Measurements from ENCODE around the gene GSG1L.

Gene GSG1L

DNA sequence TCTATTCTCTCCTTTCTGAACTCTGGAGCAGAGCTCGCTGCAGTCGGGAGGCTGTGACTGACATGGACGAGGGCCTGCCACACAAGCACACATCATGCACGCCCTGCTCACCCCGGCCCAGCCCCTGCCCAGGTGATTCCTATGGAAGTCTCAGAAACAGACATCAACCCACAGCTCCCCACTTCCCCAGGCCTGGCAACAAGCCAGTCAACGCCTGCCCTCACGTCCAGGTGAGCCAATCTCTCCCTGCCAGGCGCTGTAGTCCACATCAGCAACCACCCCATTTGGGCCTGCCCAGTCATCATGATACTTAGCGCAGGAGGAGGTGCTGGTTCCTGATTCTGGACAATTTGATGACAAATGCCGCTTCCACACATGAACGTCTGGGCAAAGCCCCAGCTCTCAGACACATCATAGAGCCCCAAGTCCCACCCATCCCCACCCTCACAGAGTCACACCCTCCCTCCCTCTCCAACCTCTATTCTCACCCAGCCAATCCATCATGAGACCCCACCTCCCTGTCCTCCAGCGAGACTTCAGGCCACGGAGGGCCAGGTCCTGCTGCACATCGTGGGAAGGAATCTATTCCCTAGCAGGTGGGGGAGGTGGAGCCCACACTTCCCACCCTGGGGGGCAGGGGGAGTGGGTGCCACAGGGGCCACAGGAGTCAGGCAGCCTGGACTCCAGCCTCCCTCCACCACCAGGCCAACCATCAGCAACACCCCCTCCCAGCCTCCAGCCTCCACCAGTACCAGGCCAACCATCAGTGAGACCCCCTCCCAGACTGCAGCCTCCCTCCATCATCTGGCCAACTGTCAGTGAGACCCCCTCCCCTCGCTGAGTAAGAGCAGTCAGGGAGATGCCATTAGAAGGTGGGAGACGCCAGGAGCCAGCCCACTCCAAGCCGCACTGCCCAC lies 33.7 kb upstream of the GSG1L start:
- Histone ChIP-seq H3K36me3 (ENCODE audit: insufficient read depth) (peaks cover 8% of the 10 kb centered on the region; the same call in 1 of the 2 replicates), H3K4me2 (no peak overlapping the region), H3K79me2 (ENCODE audit: insufficient read depth, low read depth) (no peaks in the 10 kb centered on the region; the same call in 1 of the 2 replicates), H3K4me1 (ENCODE audit: low read depth, poor library complexity, severe bottlenecking) (no peaks in the 10 kb centered on the region), H3K9ac (no peak overlapping the region), H3K27ac (no peak overlapping the region), H3K4me3 (IDR thresholded peaks at IDR 0.05; ENCODE audit: insufficient read depth, low read depth, low read length) (no peak overlapping the region), H2AFZ (ENCODE audit: low read depth) (no peak overlapping the region), H3K27me3 (ENCODE audit: insufficient read depth, low read depth) (no peaks in the 10 kb centered on the region), H4K20me1 (ENCODE audit: insufficient read depth) (no peaks in the 10 kb centered on the region)
- no peak for TF ChIP-seq CTCF (conservative IDR thresholded peaks at IDR 0.05; ENCODE audit: low read depth, low read length)

DNA sequence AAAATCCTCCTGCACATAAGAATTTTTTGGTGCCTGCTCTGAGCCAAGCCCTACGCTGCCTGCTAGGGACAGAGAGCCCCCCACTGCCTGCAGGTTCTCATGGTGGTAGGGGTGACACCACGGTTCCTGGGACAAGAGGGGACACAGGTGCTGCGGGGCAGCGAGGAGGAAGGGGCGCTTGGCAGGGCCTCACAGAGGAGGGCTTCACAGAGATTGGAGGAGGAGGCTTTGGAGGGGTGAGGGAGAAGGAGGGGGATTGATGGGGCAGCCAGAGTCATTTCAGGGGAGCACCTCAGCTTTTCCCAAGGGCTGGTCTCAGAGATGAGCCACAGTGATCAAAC lies 29.8 kb upstream of the GSG1L start:
- H3K36me3 ChIP-seq (ENCODE audit: insufficient read depth), result no peaks in the 10 kb centered on the region
- no peaks in the 10 kb centered on the region for H3K4me1 ChIP-seq (ENCODE audit: low read depth, poor library complexity, severe bottlenecking)
- no peak overlapping the region for H3K4me3 ChIP-seq (IDR thresholded peaks at IDR 0.05; ENCODE audit: insufficient read depth, low read depth, low read length)
- H4K20me1 ChIP-seq (ENCODE audit: insufficient read depth), result no peaks in the 10 kb centered on the region
- no peak for TF ChIP-seq CTCF (conservative IDR thresholded peaks at IDR 0.05; ENCODE audit: low read depth, low read length)
- H3K79me2 ChIP-seq (ENCODE audit: insufficient read depth, low read depth), result no peaks in the 10 kb centered on the region
- no peaks in the 10 kb centered on the region for H3K27me3 ChIP-seq (ENCODE audit: insufficient read depth, low read depth)
- H2AFZ ChIP-seq (ENCODE audit: low read depth), result no peak overlapping the region
- no peak overlapping the region for H3K4me2 ChIP-seq
- no peak overlapping the region for H3K9ac ChIP-seq
- no peak overlapping the region for H3K27ac ChIP-seq

- no peaks in the 10 kb centered on the region for H3K36me3 ChIP-seq (ENCODE audit: insufficient read depth)
- H4K20me1 ChIP-seq (ENCODE audit: insufficient read depth), result no peaks in the 10 kb centered on the region
- H2AFZ ChIP-seq (ENCODE audit: low read depth), result no peak overlapping the region
- H3K4me1 ChIP-seq (ENCODE audit: low read depth, poor library complexity, severe bottlenecking), result no peaks in the 10 kb centered on the region
- H3K4me3 ChIP-seq (IDR thresholded peaks at IDR 0.05; ENCODE audit: insufficient read depth, low read depth, low read length), result no peak overlapping the region
- H3K4me2 ChIP-seq, result no peak overlapping the region
- no peak overlapping the region for H3K27ac ChIP-seq
- H3K9ac ChIP-seq, result no peak overlapping the region
- no peak for TF ChIP-seq CTCF (conservative IDR thresholded peaks at IDR 0.05; ENCODE audit: low read depth, low read length)
- no peaks in the 10 kb centered on the region for H3K27me3 ChIP-seq (ENCODE audit: insufficient read depth, low read depth)
- no peaks in the 10 kb centered on the region for H3K79me2 ChIP-seq (ENCODE audit: insufficient read depth, low read depth)
Measured at GRCh38 chr16:28092721-28093384, 29.3 kb upstream of the GSG1L start.

- H2AFZ ChIP-seq (ENCODE audit: low read depth), result no peak overlapping the region
- TF ChIP-seq CTCF (conservative IDR thresholded peaks at IDR 0.05; ENCODE audit: low read depth, low read length), result no peak
- H3K4me1 ChIP-seq (ENCODE audit: low read depth, poor library complexity, severe bottlenecking), result no peaks in the 10 kb centered on the region
- H3K36me3 ChIP-seq (ENCODE audit: insufficient read depth), result no peaks in the 10 kb centered on the region
- no peak overlapping the region for H3K4me2 ChIP-seq
- no peak overlapping the region for H3K27ac ChIP-seq
- no peaks in the 10 kb centered on the region for H3K79me2 ChIP-seq (ENCODE audit: insufficient read depth, low read depth)
- no peak overlapping the region for H3K9ac ChIP-seq
- H3K4me3 ChIP-seq (IDR thresholded peaks at IDR 0.05; ENCODE audit: insufficient read depth, low read depth, low read length), result no peak overlapping the region
- H4K20me1 ChIP-seq (ENCODE audit: insufficient read depth), result no peaks in the 10 kb centered on the region
- no peaks in the 10 kb centered on the region for H3K27me3 ChIP-seq (ENCODE audit: insufficient read depth, low read depth)
Measured at GRCh38 chr16:28091656-28092055, 28.1 kb upstream of the GSG1L start.
